Lung (tissue), 12 donors: ENCODE measurements around the gene EML1. TPM values are rescaled to one million over a fixed set of nuclear protein-coding genes. Genes with fewer than 3 reads are reported as not detected.

Experiments
- ATAC-seq: fragments of 200-7000 bp; cut with Tn5 transposase; one replicate; pipeline ENCODE4 v1.9.1; 2020; ENCODE audit warnings: moderate number of reproducible peaks; ENCODE audit not compliant: insufficient read depth, low FRiP score
- DNase-seq, 3 donors: peaks; one replicate each; pipeline ENCODE4 v3.0.0-alpha.2; 2013 to 2017
- H3K27ac ChIP-seq, 2 donors: one replicate each; pipeline ENCODE4 v1.5.1; 2013; ENCODE audit warnings: mild to moderate bottlenecking in 2 of 2, moderate library complexity in 2 of 2, control low read depth in 1 of 2, inconsistent platforms in 1 of 2, low read depth in 1 of 2, low read length in 1 of 2
- H3K27me3 ChIP-seq, 3 donors: one replicate each; pipeline ENCODE4 v1.5.1; 2013; ENCODE audit warnings: low read length in 2 of 3; ENCODE audit not compliant: control insufficient read depth in 3 of 3, insufficient read depth in 3 of 3
- H3K36me3 ChIP-seq, 4 donors: one replicate each; pipeline ENCODE4 v1.5.1; 2013; ENCODE audit warnings: low read length in 4 of 4, mild to moderate bottlenecking in 1 of 4, moderate library complexity in 1 of 4; ENCODE audit not compliant: control insufficient read depth in 4 of 4, insufficient read depth in 4 of 4
- H3K4me1 ChIP-seq, 5 donors: one replicate each; pipeline ENCODE4 v1.5.1; 2013; ENCODE audit warnings: low read length in 5 of 5, mild to moderate bottlenecking in 2 of 5, moderate library complexity in 1 of 5; ENCODE audit not compliant: control insufficient read depth in 5 of 5, insufficient read depth in 5 of 5
- H3K4me3 ChIP-seq: one replicate; pipeline ENCODE4 v1.5.1; 2013; ENCODE audit warnings: mild to moderate bottlenecking, control low read depth, moderate library complexity
- H3K9ac ChIP-seq, 2 donors: one replicate each; pipeline ENCODE4 v1.5.1; 2013; ENCODE audit warnings: low read length in 2 of 2, control low read depth in 1 of 2; ENCODE audit not compliant: insufficient read depth in 1 of 2
- H3K9me3 ChIP-seq, 4 donors: one replicate each; pipeline ENCODE4 v1.5.1; 2013; ENCODE audit warnings: low read length in 3 of 4, mild to moderate bottlenecking in 1 of 4, moderate library complexity in 1 of 4; ENCODE audit not compliant: control insufficient read depth in 4 of 4, insufficient read depth in 3 of 4
- CTCF ChIP-seq: IDR thresholded peaks from 2 replicates; pipeline ENCODE4 v1.5.1; 2012; ENCODE audit warnings: mild to moderate bottlenecking; ENCODE audit errors: control extremely low read depth, extremely low read depth
- WGBS, 2 donors: extraction: QIAGEN DNeasy Blood & Tissue Kit; methylation state at CpG; one replicate each; pipeline ENCODE4 v1.1.7; 2013; 5-methylcytosine and 5-hydroxymethylcytosine counted together
- polyA plus RNA-seq, 2 donors: library from polyadenylated mRNA; stranded (reverse); fragments of 200-250 nt; gene quantifications; one replicate each; pipeline ENCODE4 v1.2.1, GENCODE V29; 2013
- total RNA-seq, 2 donors: library from RNA; depleted of rRNA in 1 of 2; stranded (reverse); fragments of >200 nt in 1 of 2; gene quantifications; one replicate each; pipeline ENCODE4 v1.2.1, GENCODE V29; 2014 to 2021
- donor health status: control.
- donor health status: control.
- donor health status: Bipolar disorder and iron deficiency.
- donor health status: healthy.
- donor health status: DM: yes; HTN: yes; CAD: no.

The EML1 gene
- total and polyA plus RNA-seq, 4 donors = 6.7 to 88.0 (median 22.8) TPM

GRCh38 chr14:99981806-99982205 is 188.6 kb downstream of the EML1 start:
- no peak for ATAC-seq
- DNase-seq = no peak
- H3K4me3 ChIP-seq = no peak overlapping the region
- 62 to 79% methylated on average over 5 of the region's 5 CpGs for WGBS, 2 donors
- peaks cover 0 to 44% (median 17%) of the 10 kb centered on the region in 5 donors for H3K4me1 ChIP-seq
- no peaks in the 10 kb centered on the region for H3K9me3 ChIP-seq
- no peak for TF ChIP-seq CTCF
- no peaks in the 10 kb centered on the region for H3K36me3 ChIP-seq
- H3K9ac ChIP-seq = no peak overlapping the region
- no peak overlapping the region for H3K27ac ChIP-seq
- no peaks in the 10 kb centered on the region for H3K27me3 ChIP-seq

- 17 to 25% methylated on average over 5 of the region's 5 CpGs for WGBS, 2 donors
- Histone ChIP-seq H3K4me1 (peaks cover 0 to 44% (median 17%) of the 10 kb centered on the region in 5 donors), H3K36me3 (no peaks in the 10 kb centered on the region), H3K27ac (no peak overlapping the region), H3K4me3 (no peak overlapping the region), H3K27me3 (no peaks in the 10 kb centered on the region), H3K9me3 (no peaks in the 10 kb centered on the region), H3K9ac (no peak overlapping the region)
- peak; percentile 93 for ATAC-seq
- DNase-seq = peak; percentile 62 to 83 (median 78)
- peak; percentile 90 for TF ChIP-seq CTCF
These were observed 189.5 kb downstream of the EML1 start for GRCh38 chr14:99982537-99983250.

GRCh38 chr14:99983251-99984015 is 190.2 kb downstream of the EML1 start:
- H3K9ac ChIP-seq = no peak overlapping the region
- no peaks in the 10 kb centered on the region for H3K36me3 ChIP-seq
- H3K27ac ChIP-seq = no peak overlapping the region
- H3K9me3 ChIP-seq = no peaks in the 10 kb centered on the region
- ATAC-seq (no peak), DNase-seq (peak in 1 of 3 donors; percentile 29)
- 80 to 83% methylated on average over 4 of the region's 4 CpGs for WGBS, 2 donors
- H3K27me3 ChIP-seq = no peaks in the 10 kb centered on the region
- TF ChIP-seq CTCF = no peak
- H3K4me1 ChIP-seq = peaks cover 0 to 44% (median 17%) of the 10 kb centered on the region in 5 donors
- no peak overlapping the region for H3K4me3 ChIP-seq
